Measurements from ENCODE around the gene UGT1A10.

Gene UGT1A10

GRCh38 chr2:233801357-233802131 is 165.3 kb downstream of the UGT1A10 start:
- DNase-seq (ENCODE audit: low spot score) (peak; percentile 61), FAIRE-seq (peak; percentile 42)

- FAIRE-seq (no peak), DNase-seq (ENCODE audit: low spot score) (no peak)
Observed at GRCh38 chr2:233802132-233802815, 166.0 kb downstream of the UGT1A10 start.

DNA sequence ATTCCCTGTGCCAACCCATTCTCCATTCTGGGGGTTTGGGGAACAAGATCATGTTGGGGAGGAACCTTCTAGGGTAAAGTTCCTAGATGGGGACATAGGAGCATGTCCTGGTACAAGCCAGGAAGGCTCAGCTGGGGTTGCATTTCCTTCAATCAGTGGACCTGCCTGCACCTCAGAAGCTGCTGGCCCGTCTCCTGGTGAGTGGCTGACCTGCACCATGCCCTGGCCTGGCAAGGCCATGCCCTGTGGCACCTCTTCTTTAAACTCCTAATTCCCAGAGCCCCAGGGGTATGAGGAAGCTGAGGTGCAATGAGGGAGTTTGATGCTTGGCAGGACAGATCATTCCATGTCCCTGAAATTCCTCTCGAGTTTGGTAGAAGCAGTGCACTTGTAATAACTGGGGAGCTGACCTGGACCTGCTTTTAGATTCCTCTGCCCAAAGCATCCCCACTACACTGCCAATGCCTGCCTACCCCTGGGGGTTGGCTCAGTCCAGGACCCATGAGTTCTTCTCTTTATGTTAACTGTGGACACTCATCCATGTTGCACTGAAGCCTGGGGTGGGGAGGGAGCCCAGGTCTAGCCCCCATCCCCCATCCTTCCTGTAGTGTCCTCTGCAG is 167.2 kb downstream of the UGT1A10 start:
- FAIRE-seq (no peak), DNase-seq (ENCODE audit: low spot score) (no peak)

DNA sequence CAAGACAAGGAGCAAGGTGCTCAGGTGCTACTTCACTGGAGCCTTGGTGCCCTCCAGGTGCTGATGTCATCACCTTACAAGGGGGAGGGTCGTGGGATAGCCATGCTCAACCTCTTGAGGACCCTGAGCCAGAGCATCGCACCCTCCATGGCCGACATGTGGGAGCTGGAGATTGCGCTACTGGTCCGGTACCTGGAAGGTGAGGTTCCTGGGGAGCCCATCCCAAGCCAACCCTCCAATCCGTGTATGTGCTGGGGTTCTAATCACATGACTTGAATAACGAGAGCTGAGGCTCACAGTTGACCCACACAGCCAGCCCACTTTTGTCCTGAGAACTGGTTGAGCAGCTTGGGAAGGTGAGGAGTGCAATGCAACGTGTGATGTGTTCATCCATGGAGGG is 167.7 kb downstream of the UGT1A10 start:
- no peak for FAIRE-seq

DNA sequence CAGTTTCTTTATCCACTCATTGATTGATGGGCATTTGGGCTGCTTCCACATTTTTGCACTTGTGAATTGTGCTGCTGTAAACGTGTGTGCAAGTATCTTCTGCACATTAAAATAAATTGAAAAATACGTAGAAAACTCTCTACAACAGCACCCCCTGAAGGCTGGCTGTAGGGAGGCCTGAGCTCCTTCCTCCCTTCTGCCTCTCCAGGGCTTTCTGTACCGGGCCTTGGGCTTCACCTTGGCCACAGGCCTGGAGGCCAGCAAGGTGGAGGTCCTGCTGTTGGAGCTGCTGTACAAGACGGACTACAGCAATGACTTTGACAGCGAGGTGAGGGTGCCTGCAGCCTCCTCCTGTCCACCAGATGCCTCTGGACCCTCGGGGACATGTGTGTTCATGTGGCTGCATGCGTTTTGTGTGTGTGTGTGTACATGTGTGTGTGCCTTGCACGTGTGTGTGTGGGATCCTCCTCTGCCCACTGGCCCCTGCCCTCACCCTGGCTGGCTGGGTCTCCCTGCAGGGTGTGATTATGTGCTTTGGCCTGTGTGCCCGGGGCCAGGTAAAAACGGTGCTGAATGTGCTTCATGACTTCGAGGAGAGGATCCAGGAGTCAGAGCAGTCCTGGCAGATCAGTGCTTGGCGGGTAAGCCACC is 171.1 kb downstream of the UGT1A10 start:
- DNase-seq (ENCODE audit: low spot score) (no peak), FAIRE-seq (no peak)

More for the DNA sequence above, 167.7 kb downstream of the UGT1A10 start:
- no peak for DNase-seq (ENCODE audit: low spot score)

DNA sequence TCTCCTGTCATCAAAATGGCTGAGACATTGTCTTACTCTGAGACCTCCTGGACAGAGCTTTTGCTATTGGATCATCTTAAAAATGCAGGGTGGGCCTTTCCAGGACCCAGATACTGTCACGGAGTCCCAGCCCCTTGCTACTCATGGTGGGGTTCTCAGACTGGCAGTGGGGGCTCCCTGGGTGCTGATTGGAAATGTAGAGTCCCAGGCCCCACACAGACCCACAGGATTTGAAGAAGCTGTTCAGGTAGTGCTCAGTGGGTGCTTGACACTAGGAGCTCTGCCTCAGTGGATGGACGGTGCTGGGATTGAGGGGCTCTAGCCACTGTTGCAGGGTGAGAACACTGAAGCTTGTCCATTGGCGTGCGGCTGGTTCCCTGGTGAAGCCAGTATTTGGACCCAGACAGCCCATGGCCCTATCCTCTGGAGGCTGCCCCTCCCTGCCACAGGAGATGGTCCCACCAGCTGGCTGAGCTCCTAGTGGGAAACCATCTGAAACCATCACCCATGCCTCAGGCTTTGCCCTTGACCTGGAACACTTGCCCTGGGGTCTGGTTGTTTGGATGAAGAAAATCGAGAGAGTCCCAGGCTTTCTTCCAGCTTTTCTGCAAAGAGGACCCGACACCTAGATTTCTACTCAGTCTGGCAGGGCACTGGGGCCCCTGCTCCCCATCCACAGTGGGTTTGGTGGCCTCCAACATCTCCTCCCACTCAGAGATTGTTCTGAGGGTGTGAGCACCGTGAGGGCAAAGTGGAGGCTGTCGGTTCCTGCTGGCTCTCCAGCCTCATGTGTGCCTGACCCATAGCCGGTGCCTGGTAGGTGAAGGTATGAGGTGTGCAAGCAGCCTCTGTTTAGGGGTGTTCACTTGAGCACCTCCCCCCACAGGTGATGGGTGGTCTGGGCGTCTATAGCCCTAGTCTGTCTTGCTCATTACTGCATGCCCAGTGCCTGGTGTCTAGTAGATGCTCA is 172.0 kb downstream of the UGT1A10 start:
- FAIRE-seq: no peak
- DNase-seq (ENCODE audit: low spot score): no peak

DNA sequence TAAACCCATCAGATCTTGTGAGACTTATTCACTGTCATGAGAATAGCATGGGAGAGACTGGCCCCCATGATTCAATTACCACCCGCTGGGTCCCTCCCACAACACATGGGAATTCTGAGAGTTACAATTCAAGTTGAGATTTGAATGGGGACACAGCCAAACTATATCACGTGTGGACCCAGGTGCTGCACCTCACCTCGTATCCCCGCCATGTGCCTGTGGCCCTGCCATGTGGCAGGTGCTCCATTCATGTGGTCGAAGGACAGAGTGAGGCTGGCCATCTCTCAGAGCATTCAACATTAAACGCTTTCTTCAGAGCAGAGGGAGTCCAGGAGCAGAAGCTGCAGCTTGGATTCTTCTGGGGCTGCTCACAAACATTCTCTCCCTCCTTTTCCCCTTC is 174.1 kb downstream of the UGT1A10 start:
- FAIRE-seq (no peak), DNase-seq (ENCODE audit: low spot score) (no peak)

DNA sequence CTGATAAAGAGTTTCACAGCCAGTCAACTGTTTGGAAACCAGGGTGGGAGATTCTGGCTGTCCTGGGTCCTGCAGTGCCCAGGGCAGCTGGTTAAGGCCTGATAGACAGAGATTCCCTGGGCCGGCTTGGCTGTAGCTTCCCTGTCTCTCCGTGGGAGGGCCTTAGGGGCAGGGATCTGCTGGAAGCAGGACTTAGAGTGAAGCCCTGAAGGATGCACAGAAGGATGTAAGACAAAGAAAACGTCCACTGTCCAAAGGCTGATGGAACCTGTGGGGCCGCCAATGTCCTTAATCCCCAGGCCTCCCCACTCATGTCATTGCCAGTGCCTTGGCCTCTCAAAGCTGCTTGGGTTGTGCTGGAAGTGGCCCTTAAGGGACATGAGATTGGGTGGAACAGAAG is 174.8 kb downstream of the UGT1A10 start:
- no peak for FAIRE-seq
- DNase-seq (ENCODE audit: low spot score): no peak

DNA sequence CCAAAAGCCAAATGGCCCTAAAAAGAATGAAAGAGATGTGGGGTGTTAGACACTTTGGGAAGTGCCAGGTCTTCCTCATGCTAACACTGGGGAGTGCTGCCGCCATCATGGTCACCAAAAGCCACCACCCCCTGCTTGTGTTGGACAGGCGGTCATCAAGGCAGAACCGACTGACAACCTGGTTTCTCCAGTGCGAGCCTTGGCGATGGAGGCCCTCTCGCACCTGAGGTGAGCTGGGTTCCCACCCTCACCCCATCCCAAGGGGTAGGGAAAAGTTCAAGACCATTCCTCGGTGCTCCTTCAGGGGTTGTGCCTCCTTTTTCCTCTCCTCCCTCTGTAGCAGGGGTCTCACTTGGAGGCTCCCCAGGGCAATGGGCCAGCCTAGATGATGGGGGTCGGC is 175.5 kb downstream of the UGT1A10 start:
- FAIRE-seq (no peak), DNase-seq (ENCODE audit: low spot score) (no peak)

DNA sequence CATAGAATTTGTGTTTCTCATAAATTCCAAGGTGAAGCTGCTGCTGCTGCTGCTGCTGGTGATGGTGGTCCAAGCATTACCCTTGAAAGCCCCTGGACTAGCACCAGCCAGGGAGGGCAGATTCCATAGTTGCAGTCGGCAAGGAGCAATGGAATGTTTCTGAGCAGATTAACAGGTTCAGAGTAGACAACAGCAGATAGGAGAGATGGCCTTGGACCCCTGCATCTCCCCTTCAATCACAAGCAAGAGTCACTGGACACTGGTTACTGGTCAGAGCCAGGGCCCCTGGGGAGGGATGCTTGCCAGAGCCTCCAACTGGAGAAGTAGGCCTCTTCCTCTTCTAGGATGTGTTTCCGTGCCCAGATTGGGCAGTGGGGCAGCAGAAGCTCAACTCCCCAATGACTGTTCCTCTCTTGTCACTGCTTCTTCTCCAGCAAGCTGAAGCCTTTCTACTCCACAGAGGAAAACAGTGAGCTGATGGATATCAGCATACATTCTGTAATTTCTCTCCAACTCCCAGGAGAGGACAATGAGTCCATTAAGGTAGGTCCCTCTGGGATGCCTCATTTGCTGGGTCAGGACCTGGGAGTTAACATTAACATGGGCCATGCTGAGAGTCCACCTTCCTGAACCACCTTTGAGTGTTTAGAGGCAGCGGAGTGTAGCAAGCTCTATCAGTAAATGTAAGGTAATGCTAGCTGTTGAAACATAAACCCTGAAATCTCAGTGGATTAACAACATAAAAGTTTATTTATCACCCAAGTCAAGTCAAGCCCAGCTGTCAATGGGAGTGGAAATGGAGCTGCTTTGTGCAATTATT is 177.2 kb downstream of the UGT1A10 start:
- FAIRE-seq: no peak

GRCh38 chr2:233814056-233814835 is 178.0 kb downstream of the UGT1A10 start:
- DNase-seq (ENCODE audit: low spot score): no peak
- no peak for FAIRE-seq

More for the DNA sequence above, 177.2 kb downstream of the UGT1A10 start:
- no peak for DNase-seq (ENCODE audit: low spot score)

DNA sequence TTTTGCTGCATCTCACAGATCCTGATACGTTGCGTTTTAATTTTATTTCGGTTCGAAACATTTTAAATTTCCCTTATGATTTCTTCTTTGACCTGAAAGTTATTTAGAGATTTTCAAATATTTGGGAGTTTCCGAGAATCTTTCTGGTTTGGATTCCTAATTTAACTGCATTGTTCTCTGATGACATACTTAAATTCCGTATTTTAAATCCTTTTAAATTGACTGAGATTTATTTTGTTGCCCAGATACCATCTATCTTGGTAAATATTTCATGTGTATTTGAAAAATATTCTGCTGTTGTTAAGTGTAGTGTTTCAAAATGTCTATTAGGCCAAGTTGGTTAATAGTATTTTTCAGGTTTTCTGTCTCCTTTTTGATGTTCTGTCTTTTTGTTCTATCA is 179.6 kb downstream of the UGT1A10 start:
- no peak for DNase-seq (ENCODE audit: low spot score)
- no peak for FAIRE-seq

DNA sequence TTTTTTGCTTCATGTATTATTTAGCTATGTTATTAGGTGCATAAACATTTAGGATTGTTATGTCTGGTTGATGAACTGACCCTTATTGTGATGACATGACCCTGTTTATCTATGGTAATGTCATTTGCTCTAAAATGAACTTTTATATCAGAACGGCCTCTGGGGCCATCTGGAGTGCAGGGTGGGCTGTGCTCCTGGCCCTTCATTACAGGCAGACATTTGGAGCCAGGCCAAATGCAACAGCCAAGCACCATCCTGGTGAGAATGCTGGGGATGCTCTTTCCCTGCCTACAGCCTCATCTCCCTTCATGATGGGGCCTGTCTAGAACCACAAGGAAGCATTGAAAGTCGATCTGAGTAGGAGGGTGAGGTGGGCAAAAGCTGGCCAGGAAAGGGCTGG is 180.1 kb downstream of the UGT1A10 start:
- DNase-seq (ENCODE audit: low spot score): no peak
- FAIRE-seq: no peak

GRCh38 chr2:233816771-233817170 is 180.5 kb downstream of the UGT1A10 start:
- DNase-seq (ENCODE audit: low spot score) (no peak), FAIRE-seq (no peak)

- FAIRE-seq (no peak), DNase-seq (ENCODE audit: low spot score) (no peak)
Observed at GRCh38 chr2:233817361-233817911, 181.2 kb downstream of the UGT1A10 start.

DNA sequence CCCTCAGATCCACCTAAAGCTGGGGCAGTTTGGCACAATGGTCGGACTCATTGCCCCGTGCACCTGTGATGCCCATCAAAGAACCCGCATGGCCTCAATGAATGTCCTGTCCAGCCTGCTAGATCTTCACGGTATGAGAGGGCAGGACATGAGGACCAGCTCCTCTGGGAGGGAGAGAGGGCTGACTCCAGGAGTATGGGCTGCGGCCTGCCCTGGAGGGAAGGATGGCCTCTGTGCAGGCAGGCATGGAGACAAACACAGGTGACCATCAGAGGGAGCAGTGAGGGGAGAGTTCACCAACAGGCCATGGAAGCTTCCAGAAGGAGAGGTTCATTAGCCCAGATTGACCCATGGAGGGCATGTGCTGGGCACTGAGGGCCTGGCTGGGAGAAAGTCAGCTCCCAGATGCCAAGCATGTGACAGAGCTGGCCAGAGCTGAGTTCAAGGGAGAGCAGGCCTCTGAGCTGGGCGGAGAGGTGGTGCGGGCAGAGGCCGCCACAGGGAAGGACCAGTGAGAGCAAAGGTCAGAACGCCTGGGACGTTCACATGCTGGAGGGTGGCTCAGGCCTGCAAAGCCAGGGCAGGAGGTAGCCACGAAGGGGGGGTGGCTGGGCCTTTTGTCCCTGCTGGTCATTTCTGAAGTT is 181.9 kb downstream of the UGT1A10 start:
- FAIRE-seq: no peak
- no peak for DNase-seq (ENCODE audit: low spot score)

DNA sequence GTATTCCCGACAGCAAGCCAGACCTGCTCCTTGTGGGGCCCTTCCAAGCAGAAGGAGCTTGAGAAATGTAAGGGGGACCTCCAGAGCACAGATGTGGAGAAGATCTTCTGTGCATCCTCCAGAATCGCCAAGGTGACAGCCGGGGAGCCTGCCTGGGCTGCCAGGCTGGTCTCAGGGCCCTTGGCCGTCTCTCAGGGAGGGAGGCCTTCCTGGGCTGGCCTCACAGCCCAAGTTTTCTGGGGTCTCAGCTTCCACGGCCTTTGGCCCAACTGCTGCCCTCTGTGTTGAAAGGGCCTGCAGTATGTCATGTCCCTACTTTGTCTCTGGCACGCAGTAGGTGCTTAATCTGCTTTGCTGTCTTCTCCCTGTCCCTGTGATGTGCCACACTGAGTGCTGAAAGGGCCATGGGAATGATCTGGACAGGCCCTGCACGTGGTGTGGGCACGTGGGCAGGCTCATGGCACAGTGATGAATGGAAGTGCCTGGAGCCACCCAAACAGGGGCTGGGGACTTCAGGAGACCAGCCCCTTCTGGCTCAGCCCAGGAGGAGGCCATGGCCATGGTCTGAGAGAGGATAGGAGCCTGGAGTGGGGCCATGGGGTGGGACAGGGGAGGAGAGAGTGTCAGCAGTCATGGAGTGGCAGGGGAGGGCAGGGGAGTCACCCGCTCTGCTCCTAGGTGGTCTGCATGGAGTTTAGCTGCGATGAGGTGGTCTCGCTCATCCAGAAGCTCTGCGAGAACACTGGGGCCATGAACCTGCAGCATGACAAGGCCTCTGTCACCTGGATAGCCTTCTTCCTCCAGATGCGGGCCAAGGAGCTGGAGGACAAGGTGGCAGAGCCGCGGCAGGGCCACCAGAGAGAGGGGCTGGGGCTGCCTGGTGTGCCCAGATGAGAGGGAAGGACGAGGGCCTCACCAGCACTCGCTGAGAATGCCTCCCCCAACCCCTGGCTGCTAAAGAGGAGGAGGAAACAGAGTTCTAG is 182.7 kb downstream of the UGT1A10 start:
- no peak for DNase-seq (ENCODE audit: low spot score)
- no peak for FAIRE-seq

All from RCC 7860 (cell line).